ENCODE data around the gene PPM1B. TPM values are rescaled to one million over a fixed set of nuclear protein-coding genes. Genes with fewer than 3 reads are reported as not detected.

PPM1B gene
- total RNA-seq (2022; extraction: Qiagen RNA extraction): 24.5 to 39.9 TPM (median 33.4 TPM) in 5 replicates

GRCh38 chr2:44168681-44169154 lies at the start of gene PPM1B:
PPM1B (plus strand) TSS chr2:44168875; CDS start chr2:44201200, 32,325 bp downstream.

Other genes with a start within 250 kb of the PPM1B start
- gene LRPPRC, start 172.9 kb upstream of the PPM1B start, total RNA-seq (2022; extraction: Qiagen RNA extraction): 84.1 to 109 TPM (median 92.9 TPM) in 5 replicates
- gene SLC3A1, start 106.6 kb downstream of the PPM1B start, total RNA-seq (2022; extraction: Qiagen RNA extraction): 0.82 to 1.2 TPM (median 0.90 TPM) in 5 replicates
- gene PREPL, start 192.6 kb downstream of the PPM1B start, total RNA-seq (2022; extraction: Qiagen RNA extraction): 18.7 to 26.9 TPM (median 21.1 TPM) in 5 replicates
- 4.6 to 5.7 TPM (median 5.3 TPM) in 5 replicates for gene CAMKMT, start 193.1 kb downstream of the PPM1B start, total RNA-seq (2022; extraction: Qiagen RNA extraction)

All from A549 treated with Hydrocortisone at 1 μM for 4 hours (cell line).